WERI-Rb-1 (cell line): ENCODE results near the gene TGFBR3.

Source experiments
- DNase-seq: peaks from one replicate; pipeline ENCODE4 v3.0.0-alpha.2; 2020
- H3K27ac ChIP-seq: fragments of 250-450 bp; sonication (Bioruptor Pico); 2 replicates; pipeline ENCODE4 v1.5.1; 2020; ENCODE audit warnings: mild to moderate bottlenecking, moderate library complexity
- H3K27me3 ChIP-seq: fragments of 250-450 bp; sonication (Bioruptor Pico); 2 replicates; pipeline ENCODE4 v1.5.1; 2021; ENCODE audit warnings: mild to moderate bottlenecking, low read depth, moderate library complexity; ENCODE audit not compliant: insufficient read depth, severe bottlenecking
- H3K36me3 ChIP-seq: fragments of 250-450 bp; sonication (Bioruptor Pico); 2 replicates; pipeline ENCODE4 v1.5.1; 2020; ENCODE audit warnings: mild to moderate bottlenecking, moderate library complexity
- H3K4me3 ChIP-seq: 2 replicates; pipeline ENCODE4 v1.5.1; 2011; ENCODE audit warnings: low read depth, mild to moderate bottlenecking, control low read depth, low read length
- H3K9me3 ChIP-seq: fragments of 250-450 bp; sonication (Bioruptor Pico); 2 replicates; pipeline ENCODE4 v1.5.1; 2021; ENCODE audit warnings: mild to moderate bottlenecking, moderate library complexity; ENCODE audit not compliant: severe bottlenecking
- TF ChIP-seq, protein P1 (sequence below): IDR thresholded peaks from 2 replicates; pipeline ENCODE4 v1.5.1; 2011; ENCODE audit warnings: low read depth, mild to moderate bottlenecking, control low read depth, inconsistent platforms, low read length

Gene TGFBR3

DNA sequence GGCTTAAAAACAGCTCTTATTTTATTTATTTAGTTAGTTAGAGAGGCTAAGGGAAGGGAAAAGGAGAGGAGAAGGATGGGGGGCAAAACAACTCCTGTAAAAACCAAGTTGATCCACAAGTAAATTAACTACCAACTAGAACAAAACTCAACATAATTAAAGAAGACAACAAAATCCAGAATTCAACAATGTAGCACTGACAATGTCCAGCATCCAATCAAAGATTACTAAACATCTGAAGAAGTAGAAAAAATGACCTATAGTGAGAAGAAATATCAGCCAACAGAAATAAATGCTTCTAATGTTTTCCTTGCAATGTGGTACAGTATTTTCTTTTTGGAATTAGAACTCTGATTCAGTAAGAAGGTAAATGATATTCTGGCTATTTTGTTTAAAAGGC lies 225.2 kb downstream of the TGFBR3 start:
- no peaks in the 10 kb centered on the region for H3K9me3 ChIP-seq
- no peak overlapping the region for H3K4me3 ChIP-seq
- H3K27me3 ChIP-seq, result no peaks in the 10 kb centered on the region
- no peak for DNase-seq
- H3K27ac ChIP-seq, result no peak overlapping the region
- no peaks in the 10 kb centered on the region for H3K36me3 ChIP-seq
- TF ChIP-seq, protein P1, sequence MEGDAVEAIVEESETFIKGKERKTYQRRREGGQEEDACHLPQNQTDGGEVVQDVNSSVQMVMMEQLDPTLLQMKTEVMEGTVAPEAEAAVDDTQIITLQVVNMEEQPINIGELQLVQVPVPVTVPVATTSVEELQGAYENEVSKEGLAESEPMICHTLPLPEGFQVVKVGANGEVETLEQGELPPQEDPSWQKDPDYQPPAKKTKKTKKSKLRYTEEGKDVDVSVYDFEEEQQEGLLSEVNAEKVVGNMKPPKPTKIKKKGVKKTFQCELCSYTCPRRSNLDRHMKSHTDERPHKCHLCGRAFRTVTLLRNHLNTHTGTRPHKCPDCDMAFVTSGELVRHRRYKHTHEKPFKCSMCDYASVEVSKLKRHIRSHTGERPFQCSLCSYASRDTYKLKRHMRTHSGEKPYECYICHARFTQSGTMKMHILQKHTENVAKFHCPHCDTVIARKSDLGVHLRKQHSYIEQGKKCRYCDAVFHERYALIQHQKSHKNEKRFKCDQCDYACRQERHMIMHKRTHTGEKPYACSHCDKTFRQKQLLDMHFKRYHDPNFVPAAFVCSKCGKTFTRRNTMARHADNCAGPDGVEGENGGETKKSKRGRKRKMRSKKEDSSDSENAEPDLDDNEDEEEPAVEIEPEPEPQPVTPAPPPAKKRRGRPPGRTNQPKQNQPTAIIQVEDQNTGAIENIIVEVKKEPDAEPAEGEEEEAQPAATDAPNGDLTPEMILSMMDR, result no peak

DNA sequence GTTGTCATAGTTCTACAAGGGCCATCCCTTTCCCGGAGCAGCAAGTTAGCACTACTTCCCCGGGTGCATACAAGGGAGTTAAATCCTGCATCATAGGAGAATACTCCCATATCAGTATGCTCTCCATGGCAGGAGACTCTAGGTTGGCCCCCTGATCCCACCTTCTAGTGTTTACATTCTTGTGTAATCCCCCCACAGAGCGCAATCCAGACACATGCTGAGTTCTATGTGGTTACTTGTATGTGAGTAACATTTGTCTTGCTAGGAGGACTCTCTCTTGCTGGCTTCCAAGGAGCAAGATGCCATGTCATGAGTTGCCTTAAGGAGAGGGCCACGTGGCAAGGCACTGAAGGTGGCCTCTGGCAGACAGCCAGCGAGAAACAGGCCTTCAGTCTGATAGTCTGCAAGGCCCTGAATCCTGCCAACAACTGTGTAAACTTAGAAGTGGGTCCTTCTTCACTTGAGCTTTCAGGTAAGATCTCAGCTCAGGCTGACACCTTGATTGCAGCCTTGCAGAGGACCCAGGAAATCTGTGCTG lies 230.0 kb downstream of the TGFBR3 start:
- no peak overlapping the region for H3K4me3 ChIP-seq
- TF ChIP-seq, protein P1, result no peak

DNA sequence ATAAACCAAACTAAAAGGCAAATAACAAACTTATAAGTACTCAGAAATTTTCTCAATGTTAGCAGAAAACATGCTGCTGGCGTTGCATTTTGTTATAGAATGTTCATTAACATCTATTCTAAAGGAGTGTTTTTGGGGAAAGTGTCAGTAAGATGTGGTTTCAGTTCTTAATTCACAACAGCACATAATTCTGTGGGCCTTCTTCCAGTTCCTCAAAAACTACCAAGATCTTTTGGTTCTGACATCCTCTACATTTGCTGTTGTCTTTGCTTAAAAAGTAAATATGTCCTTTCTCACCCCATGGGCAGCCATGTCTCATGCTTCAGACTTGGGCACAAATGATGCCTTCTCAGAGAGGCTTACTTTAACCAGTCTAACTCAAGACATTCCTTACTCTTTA lies 232.8 kb downstream of the TGFBR3 start:
- Histone ChIP-seq H3K4me3 (no peak overlapping the region), H3K9me3 (no peaks in the 10 kb centered on the region), H3K36me3 (no peaks in the 10 kb centered on the region), H3K27ac (no peak overlapping the region), H3K27me3 (no peaks in the 10 kb centered on the region)
- no peak for DNase-seq
- TF ChIP-seq, protein P1, result no peak

More for the DNA sequence above, 230.0 kb downstream of the TGFBR3 start:
- DNase-seq, result no peak
- Histone ChIP-seq H3K27me3 (no peaks in the 10 kb centered on the region), H3K9me3 (no peaks in the 10 kb centered on the region), H3K27ac (no peak overlapping the region), H3K36me3 (no peaks in the 10 kb centered on the region)

DNA sequence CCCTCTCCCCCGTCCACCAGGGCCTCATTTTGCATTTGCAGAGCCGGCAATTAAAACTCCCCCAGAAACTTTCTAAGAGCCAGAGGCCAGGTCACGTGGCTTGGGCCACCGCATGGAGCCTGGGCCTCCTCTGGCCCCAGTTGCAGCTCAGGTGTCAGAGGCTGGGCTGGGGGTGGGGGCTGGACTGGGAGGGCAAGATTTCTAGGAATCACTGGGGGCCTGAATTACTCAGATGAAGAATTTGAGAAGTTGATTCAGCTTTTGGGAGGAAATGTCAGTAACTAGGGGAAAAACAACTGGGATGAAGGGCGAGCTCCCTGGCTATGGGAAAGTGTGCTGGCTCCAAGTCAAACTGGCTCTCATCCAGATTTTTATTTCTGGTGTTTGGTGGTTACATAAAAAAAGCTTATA lies 234.3 kb downstream of the TGFBR3 start:
- Histone ChIP-seq H3K27me3 (no peaks in the 10 kb centered on the region), H3K4me3 (no peak overlapping the region), H3K9me3 (no peaks in the 10 kb centered on the region), H3K36me3 (no peaks in the 10 kb centered on the region), H3K27ac (no peak overlapping the region)
- TF ChIP-seq, protein P1, result no peak
- no peak for DNase-seq

DNA sequence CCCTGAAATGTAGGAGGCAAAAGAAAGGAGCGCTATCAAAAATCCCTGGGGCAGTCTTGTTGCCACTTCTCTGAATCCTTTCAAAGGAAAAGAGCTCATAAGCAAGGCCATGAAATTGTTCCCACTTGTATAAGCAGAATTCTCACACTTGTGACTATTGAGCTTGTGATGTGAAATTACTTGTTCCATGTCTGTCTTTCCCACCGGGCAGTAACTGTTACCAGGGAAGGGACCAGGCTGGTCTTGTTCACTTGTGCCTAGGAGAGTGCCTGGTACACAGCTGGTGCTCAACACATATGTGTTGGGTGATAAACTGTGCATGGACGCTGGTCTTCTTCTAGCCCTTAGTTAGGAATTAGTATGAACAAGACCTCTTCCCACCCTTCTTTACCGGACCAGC lies 234.7 kb downstream of the TGFBR3 start:
- Histone ChIP-seq H3K27me3 (no peaks in the 10 kb centered on the region), H3K36me3 (no peaks in the 10 kb centered on the region), H3K9me3 (no peaks in the 10 kb centered on the region), H3K27ac (no peak overlapping the region), H3K4me3 (no peak overlapping the region)
- TF ChIP-seq, protein P1, result no peak
- no peak for DNase-seq

DNA sequence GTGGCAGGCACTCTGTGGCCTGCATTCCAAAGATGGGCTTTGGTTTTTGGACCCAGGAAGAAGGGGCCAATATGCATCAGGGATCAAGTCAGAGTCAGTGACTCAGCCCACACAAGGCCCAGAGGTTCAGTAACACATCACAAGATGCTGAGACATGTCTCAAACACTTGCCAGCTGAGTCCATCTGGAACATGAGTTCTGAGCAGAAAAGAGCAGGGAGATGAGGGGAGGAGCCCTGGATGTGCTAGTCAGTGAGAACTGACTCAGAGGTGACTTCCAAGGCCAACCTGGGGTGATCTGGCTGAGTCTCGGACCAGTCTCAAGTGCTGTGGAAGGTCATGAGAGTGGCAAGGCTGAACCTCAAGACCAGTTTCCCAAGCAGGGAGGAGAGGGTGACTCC lies 235.2 kb downstream of the TGFBR3 start:
- Histone ChIP-seq H3K36me3 (no peaks in the 10 kb centered on the region), H3K4me3 (no peak overlapping the region), H3K27ac (no peak overlapping the region), H3K27me3 (no peaks in the 10 kb centered on the region), H3K9me3 (no peaks in the 10 kb centered on the region)
- no peak for DNase-seq
- TF ChIP-seq, protein P1, result no peak
